Ishikawa (cell line): ENCODE data around the gene FGF14.

Experiments
- CEBPB ChIP-seq: IDR thresholded peaks from 2 replicates; pipeline ENCODE4 v1.6.1; 2012
- CREB1 ChIP-seq: IDR thresholded peaks from 2 replicates; pipeline ENCODE4 v1.6.1; 2012; ENCODE audit warnings: low read depth
- EGR1 ChIP-seq: IDR thresholded peaks from 2 replicates; pipeline ENCODE4 v1.6.1; 2012
- EP300 ChIP-seq: IDR thresholded peaks from 2 replicates; pipeline ENCODE4 v1.6.1; 2012; ENCODE audit warnings: borderline replicate concordance
- FOXM1 ChIP-seq: IDR thresholded peaks from 2 replicates; pipeline ENCODE4 v1.6.1; 2012; ENCODE audit warnings: low read depth, borderline replicate concordance
- MAX ChIP-seq: IDR thresholded peaks from 2 replicates; pipeline ENCODE4 v1.6.1; 2012
- RAD21 ChIP-seq: IDR thresholded peaks from 2 replicates; pipeline ENCODE4 v1.6.1; 2012; ENCODE audit warnings: low read depth
- TAF1 ChIP-seq: IDR thresholded peaks from 2 replicates; pipeline ENCODE4 v1.6.1; 2012; ENCODE audit warnings: low read depth, mild to moderate bottlenecking
- TCF12 ChIP-seq: IDR thresholded peaks from 2 replicates; pipeline ENCODE4 v1.6.1; 2012; ENCODE audit warnings: low read depth
- TEAD4 ChIP-seq: IDR thresholded peaks from 2 replicates; pipeline ENCODE4 v1.6.1; 2012
- YY1 ChIP-seq: IDR thresholded peaks from 2 replicates; pipeline ENCODE4 v1.6.1; 2012; ENCODE audit warnings: low read depth

GRCh38 chr13:101881593-101881992, 520.3 kb downstream of the FGF14 start:
- no peak for TF ChIP-seq CEBPB
- TF ChIP-seq YY1: no peak
- no peak for TF ChIP-seq EP300
- TF ChIP-seq TEAD4: no peak
- TF ChIP-seq FOXM1: no peak
- TF ChIP-seq EGR1: no peak
- no peak for TF ChIP-seq TAF1
- no peak for TF ChIP-seq MAX
- TF ChIP-seq CREB1: no peak
- TF ChIP-seq TCF12: no peak
- no peak for TF ChIP-seq RAD21
